Hindlimb muscle (tissue), 1 donor: ENCODE data around the gene RSF1. TPM values are rescaled to one million over a fixed set of nuclear protein-coding genes. Genes with fewer than 3 reads are reported as not detected.

Experiments used
- polyA plus RNA-seq: library from polyadenylated mRNA; unstranded; fragments of 120-200 nt; gene quantifications from one replicate; pipeline ENCODE4 v1.2.1, GENCODE V29; 2013; ENCODE audit not compliant: insufficient read length

Gene RSF1
- polyA plus RNA-seq, 1 donor, result 31.8 TPM

Other genes starting within 250 kb of the RSF1 start
- 1.5 TPM for gene AQP11, start 230.8 kb downstream of the RSF1 start, polyA plus RNA-seq
- 102 TPM for gene CLNS1A, start 182.9 kb downstream of the RSF1 start, polyA plus RNA-seq
- 45.5 TPM for gene AAMDC, start 422 bp upstream of the RSF1 start, polyA plus RNA-seq
- 26.8 TPM for gene INTS4, start 173.9 kb upstream of the RSF1 start, polyA plus RNA-seq
- 1.2 TPM for gene KCTD14, start 202.6 kb upstream of the RSF1 start, polyA plus RNA-seq
- 1.2 TPM for gene THRSP, start 243.1 kb upstream of the RSF1 start, polyA plus RNA-seq